IPS DF 6.9 (cell line): ENCODE measurements around the gene ITPR2.

Experiments
- DNase-seq: peaks from one replicate; pipeline ENCODE4 v3.0.0-alpha.2; 2013; ENCODE audit warnings: low read depth, low spot score
- H3K27ac ChIP-seq: one replicate; pipeline ENCODE4 v1.5.1; 2013; ENCODE audit warnings: low read length, control low read depth
- H3K27me3 ChIP-seq: 2 replicates; pipeline ENCODE4 v1.6.1; 2013; ENCODE audit warnings: mild to moderate bottlenecking, low read length; ENCODE audit not compliant: control insufficient read depth, insufficient read depth
- H3K36me3 ChIP-seq: 2 replicates; pipeline ENCODE4 v1.6.1; 2013; ENCODE audit warnings: low read length; ENCODE audit not compliant: control insufficient read depth, insufficient read depth
- H3K4me1 ChIP-seq: 2 replicates; pipeline ENCODE4 v1.6.1; 2013; ENCODE audit warnings: low read length; ENCODE audit not compliant: control insufficient read depth, insufficient read depth
- H3K4me3 ChIP-seq: 2 replicates; pipeline ENCODE4 v1.5.1; 2013; ENCODE audit warnings: mild to moderate bottlenecking, low read length
- H3K9me3 ChIP-seq: 2 replicates; pipeline ENCODE4 v1.6.1; 2013; ENCODE audit warnings: low read length, inconsistent platforms; ENCODE audit not compliant: control insufficient read depth, insufficient read depth
- WGBS: extraction: QIAGEN DNeasy Blood & Tissue Kit; methylation state at CpG from one replicate; pipeline ENCODE4 v1.1.7; 2013; ENCODE audit warnings: mixed read lengths, missing lambda C conversion rate; ENCODE audit not compliant: insufficient read length, insufficient coverage; 5-methylcytosine and 5-hydroxymethylcytosine counted together

The ITPR2 gene

GRCh38 chr12:26416550-26416949 lies 416.4 kb downstream of the ITPR2 start:
- no CpG with 5 or more reads among the region's 3 CpGs for WGBS
- no peak for DNase-seq
- no peaks in the 10 kb centered on the region for H3K27me3 ChIP-seq
- H3K4me1 ChIP-seq: no peaks in the 10 kb centered on the region; the same call in 1 of the 2 replicates
- no peaks in the 10 kb centered on the region for H3K36me3 ChIP-seq
- no peak overlapping the region for H3K27ac ChIP-seq
- no peaks in the 10 kb centered on the region for H3K9me3 ChIP-seq
- no peak overlapping the region for H3K4me3 ChIP-seq

GRCh38 chr12:26410689-26411088 lies 422.3 kb downstream of the ITPR2 start:
- Histone ChIP-seq H3K27ac (no peak overlapping the region), H3K36me3 (no peaks in the 10 kb centered on the region; the same call in 1 of the 2 replicates), H3K4me3 (no peak overlapping the region), H3K27me3 (no peaks in the 10 kb centered on the region), H3K9me3 (no peaks in the 10 kb centered on the region), H3K4me1 (no peaks in the 10 kb centered on the region; the same call in 1 of the 2 replicates)
- WGBS: no CpG with 5 or more reads among the region's 1 CpG
- DNase-seq: no peak

GRCh38 chr12:26406813-26407212 lies 426.2 kb downstream of the ITPR2 start:
- WGBS: no CpG with 5 or more reads among the region's 2 CpGs
- no peaks in the 10 kb centered on the region; the same call in 1 of the 2 replicates for H3K36me3 ChIP-seq

GRCh38 chr12:26406391-26406790 lies 426.6 kb downstream of the ITPR2 start:
- no peak overlapping the region for H3K27ac ChIP-seq
- no peaks in the 10 kb centered on the region; the same call in 1 of the 2 replicates for H3K36me3 ChIP-seq
- DNase-seq: no peak
- no CpG with 5 or more reads among the region's 3 CpGs for WGBS
- no peaks in the 10 kb centered on the region for H3K4me1 ChIP-seq
- no peaks in the 10 kb centered on the region for H3K9me3 ChIP-seq
- H3K27me3 ChIP-seq: no peaks in the 10 kb centered on the region
- H3K4me3 ChIP-seq: no peak overlapping the region

More at GRCh38 chr12:26406813-26407212, 426.2 kb downstream of the ITPR2 start:
- H3K4me3 ChIP-seq: no peak overlapping the region
- H3K27ac ChIP-seq: no peak overlapping the region
- H3K27me3 ChIP-seq: no peaks in the 10 kb centered on the region
- DNase-seq: no peak
- no peaks in the 10 kb centered on the region for H3K9me3 ChIP-seq
- no peaks in the 10 kb centered on the region for H3K4me1 ChIP-seq

- no peaks in the 10 kb centered on the region; the same call in 1 of the 2 replicates for H3K36me3 ChIP-seq
- no peak overlapping the region for H3K4me3 ChIP-seq
- H3K27me3 ChIP-seq: no peaks in the 10 kb centered on the region
- DNase-seq: no peak
- H3K4me1 ChIP-seq: no peaks in the 10 kb centered on the region
- no peaks in the 10 kb centered on the region for H3K9me3 ChIP-seq
- no peak overlapping the region for H3K27ac ChIP-seq
- WGBS: no CpG with 5 or more reads among the region's 5 CpGs
Measured at GRCh38 chr12:26403601-26404000, 429.4 kb downstream of the ITPR2 start.

- Histone ChIP-seq H3K36me3 (no peaks in the 10 kb centered on the region; the same call in 1 of the 2 replicates), H3K27me3 (no peaks in the 10 kb centered on the region), H3K9me3 (no peaks in the 10 kb centered on the region), H3K4me1 (no peaks in the 10 kb centered on the region), H3K4me3 (no peak overlapping the region), H3K27ac (no peak overlapping the region)
- peak; percentile 9 for DNase-seq
- no CpG with 5 or more reads among the region's 4 CpGs for WGBS
Measured at GRCh38 chr12:26402648-26403047, 430.3 kb downstream of the ITPR2 start.

- Histone ChIP-seq H3K27ac (no peak overlapping the region), H3K9me3 (no peaks in the 10 kb centered on the region), H3K36me3 (no peaks in the 10 kb centered on the region; the same call in 1 of the 2 replicates), H3K4me1 (no peaks in the 10 kb centered on the region), H3K4me3 (no peak overlapping the region), H3K27me3 (no peaks in the 10 kb centered on the region)
- WGBS: no CpG with 5 or more reads among the region's 1 CpG
- no peak for DNase-seq
Measured at GRCh38 chr12:26401874-26402273, 431.1 kb downstream of the ITPR2 start.

- Histone ChIP-seq H3K36me3 (no peaks in the 10 kb centered on the region; the same call in 1 of the 2 replicates), H3K27me3 (no peaks in the 10 kb centered on the region)
- WGBS: no CpG with 5 or more reads among the region's 8 CpGs
Measured at GRCh38 chr12:26400627-26401026, 432.4 kb downstream of the ITPR2 start.

GRCh38 chr12:26399381-26399780 lies 433.6 kb downstream of the ITPR2 start:
- H3K4me3 ChIP-seq: no peak overlapping the region
- H3K4me1 ChIP-seq: no peaks in the 10 kb centered on the region
- WGBS: no CpG with 5 or more reads among the region's 1 CpG
- H3K9me3 ChIP-seq: no peaks in the 10 kb centered on the region
- H3K27ac ChIP-seq: no peak overlapping the region
- H3K27me3 ChIP-seq: no peaks in the 10 kb centered on the region
- DNase-seq: no peak
- no peaks in the 10 kb centered on the region; the same call in 1 of the 2 replicates for H3K36me3 ChIP-seq

More at GRCh38 chr12:26400627-26401026, 432.4 kb downstream of the ITPR2 start:
- Histone ChIP-seq H3K4me3 (no peak overlapping the region), H3K9me3 (no peaks in the 10 kb centered on the region), H3K27ac (no peak overlapping the region), H3K4me1 (no peaks in the 10 kb centered on the region)
- DNase-seq: no peak

GRCh38 chr12:26396402-26396801 lies 436.6 kb downstream of the ITPR2 start:
- no peak overlapping the region for H3K27ac ChIP-seq
- DNase-seq: no peak
- peaks cover 4% of the 10 kb centered on the region; the same call in 1 of the 2 replicates for H3K36me3 ChIP-seq
- no peak overlapping the region for H3K4me3 ChIP-seq
- no peaks in the 10 kb centered on the region for H3K27me3 ChIP-seq
- WGBS: no CpG with 5 or more reads among the region's 3 CpGs
- no peaks in the 10 kb centered on the region for H3K4me1 ChIP-seq
- no peaks in the 10 kb centered on the region for H3K9me3 ChIP-seq

- Histone ChIP-seq H3K36me3 (peaks cover 4% of the 10 kb centered on the region; the same call in 1 of the 2 replicates), H3K27me3 (no peaks in the 10 kb centered on the region), H3K9me3 (no peaks in the 10 kb centered on the region), H3K4me1 (no peaks in the 10 kb centered on the region), H3K27ac (no peak overlapping the region), H3K4me3 (no peak overlapping the region)
- no CpG with 5 or more reads among the region's 1 CpG for WGBS
- no peak for DNase-seq
Measured at GRCh38 chr12:26389343-26389742, 443.7 kb downstream of the ITPR2 start.
